Cardiac fibroblast (primary cell): Measurements from ENCODE around the gene PRR35.

Experiments
- DNase-seq, 2 donors: peaks; one replicate each; pipeline versions ENCODE4 v3.0.0 to v3.0.0-alpha.2; 2010; ENCODE audit warnings: low read depth in 2 of 2
- H3K4me3 ChIP-seq, 2 donors: replicated peaks in 1 of 2; 1 replicate in 1 of 2; 2 replicates in 1 of 2; pipeline ENCODE4 v1.5.1; 2011; ENCODE audit warnings: low read depth in 2 of 2, low read length in 2 of 2, mild to moderate bottlenecking in 2 of 2, moderate library complexity in 1 of 2
- CTCF ChIP-seq: IDR thresholded peaks from one replicate; pipeline ENCODE4 v1.5.1; 2011; ENCODE audit warnings: low read depth, mild to moderate bottlenecking, low read length, inconsistent platforms

The PRR35 gene

GRCh38 chr16:540645-541340 lies 19.4 kb upstream of the PRR35 start:
- no peak for TF ChIP-seq CTCF
- no peak overlapping the region for H3K4me3 ChIP-seq
- no peak for DNase-seq

DNA sequence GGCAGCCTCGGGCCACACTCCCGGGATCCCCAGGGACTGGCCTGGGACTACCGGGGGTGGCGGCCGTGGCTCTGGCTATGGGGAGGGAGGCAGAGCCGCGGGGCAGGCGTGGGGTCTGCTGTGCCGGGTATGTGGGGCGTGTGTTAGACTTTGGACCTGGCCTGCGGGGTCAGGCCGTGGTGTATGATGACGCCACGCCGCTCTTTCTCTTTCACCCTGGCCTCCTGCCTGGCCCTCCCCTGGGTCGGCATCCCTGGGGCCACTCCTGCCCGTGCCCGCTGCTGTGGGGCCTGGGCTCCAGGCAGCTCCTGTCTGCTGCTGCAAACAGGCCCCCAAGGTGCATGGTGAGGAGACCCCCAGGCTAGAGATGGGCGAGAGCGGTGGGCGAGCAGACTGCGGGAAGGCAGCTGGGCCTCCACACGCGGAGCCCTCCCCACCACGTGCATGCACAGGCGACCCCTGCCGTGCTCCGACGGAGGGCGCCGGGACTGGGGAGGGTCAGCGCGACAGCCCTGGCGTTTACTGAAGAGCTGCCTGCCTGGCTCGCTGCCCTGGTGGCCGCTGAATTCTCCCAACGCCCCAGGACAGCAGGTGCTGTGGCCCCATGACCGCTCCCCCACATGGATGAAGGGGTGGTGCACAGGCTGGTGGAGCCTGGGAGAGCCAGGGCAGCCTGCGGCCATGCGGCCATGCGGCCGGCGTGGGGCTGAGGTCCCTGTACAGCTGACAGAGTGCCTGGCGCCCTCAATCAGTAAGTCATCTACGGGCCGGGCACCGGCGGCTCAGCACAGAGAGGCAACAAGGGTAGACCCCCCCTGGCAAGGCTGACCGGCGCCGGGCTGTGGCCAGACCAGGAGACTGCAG lies 16.7 kb upstream of the PRR35 start:
- no peak for DNase-seq
- TF ChIP-seq CTCF = no peak
- no peak overlapping the region for H3K4me3 ChIP-seq

DNA sequence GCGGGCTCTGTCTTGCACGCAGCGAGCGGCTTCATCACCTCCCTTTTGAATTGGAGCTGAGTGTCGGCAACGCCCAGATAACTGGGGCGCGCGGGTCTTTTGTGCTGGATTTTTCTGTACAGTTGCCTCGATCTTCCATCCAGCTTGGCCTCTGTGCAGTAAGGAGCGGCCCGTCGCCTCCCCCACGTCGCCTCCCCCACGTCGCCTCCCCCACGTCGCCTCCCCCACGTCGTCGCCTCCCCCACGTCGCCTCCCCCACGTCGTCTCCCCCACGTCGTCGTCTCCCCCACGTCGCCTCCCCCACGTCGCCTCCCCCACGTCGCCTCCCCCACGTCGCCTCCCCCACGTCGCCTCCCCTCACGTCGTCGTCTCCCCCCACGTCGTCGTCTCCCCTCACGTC lies 15.7 kb upstream of the PRR35 start:
- no peak for DNase-seq
- TF ChIP-seq CTCF = no peak
- no peak overlapping the region for H3K4me3 ChIP-seq

DNA sequence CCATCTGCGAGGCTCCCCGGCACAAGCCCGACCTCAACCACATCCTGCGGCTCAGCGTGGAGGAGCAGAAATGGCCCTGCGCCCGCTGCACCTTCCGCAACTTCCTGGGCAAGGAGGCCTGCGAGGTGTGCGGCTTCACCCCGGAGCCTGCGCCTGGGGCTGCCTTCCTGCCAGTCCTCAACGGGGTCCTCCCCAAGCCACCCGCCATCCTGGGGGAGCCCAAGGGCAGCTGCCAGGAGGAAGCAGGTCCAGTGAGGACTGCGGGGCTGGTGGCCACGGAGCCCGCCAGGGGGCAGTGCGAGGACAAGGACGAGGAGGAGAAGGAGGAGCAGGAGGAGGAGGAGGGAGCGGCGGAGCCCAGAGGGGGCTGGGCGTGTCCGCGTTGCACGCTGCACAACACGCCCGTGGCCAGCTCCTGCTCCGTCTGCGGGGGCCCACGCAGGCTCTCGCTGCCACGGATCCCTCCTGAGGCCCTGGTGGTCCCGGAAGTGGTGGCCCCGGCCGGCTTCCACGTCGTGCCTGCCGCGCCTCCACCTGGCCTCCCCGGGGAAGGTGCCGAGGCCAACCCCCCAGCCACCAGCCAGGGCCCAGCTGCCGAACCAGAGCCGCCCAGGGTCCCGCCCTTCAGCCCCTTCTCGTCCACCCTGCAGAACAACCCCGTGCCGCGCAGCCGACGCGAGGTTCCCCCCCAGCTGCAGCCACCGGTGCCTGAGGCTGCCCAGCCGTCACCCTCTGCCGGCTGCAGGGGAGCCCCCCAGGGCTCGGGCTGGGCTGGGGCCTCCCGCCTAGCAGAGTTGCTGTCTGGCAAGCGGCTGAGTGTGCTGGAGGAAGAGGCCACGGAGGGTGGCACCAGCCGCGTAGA lies 13.1 kb upstream of the PRR35 start:
- no peak overlapping the region for H3K4me3 ChIP-seq
- TF ChIP-seq CTCF = peak; percentile 56
- peak; percentile 46 to 57 for DNase-seq

- DNase-seq = no peak
- no peak for TF ChIP-seq CTCF
- H3K4me3 ChIP-seq = no peak overlapping the region
Observed at GRCh38 chr16:548586-548985, 11.6 kb upstream of the PRR35 start.

GRCh38 chr16:549544-550263 lies 10.5 kb upstream of the PRR35 start:
- no peak for DNase-seq
- no peak for TF ChIP-seq CTCF

More at GRCh38 chr16:549544-550263, 10.5 kb upstream of the PRR35 start:
- H3K4me3 ChIP-seq = no peak overlapping the region
